Liver (tissue), 9 donors: ENCODE data around the gene KRTAP12-4. TPM values are rescaled to one million over a fixed set of nuclear protein-coding genes. Genes with fewer than 3 reads are reported as not detected.
A peak's percentile ranks its signal among the peaks of the same experiment; 100 is the strongest.

Source experiments
- DNase-seq: peaks from one replicate; pipeline ENCODE4 v3.0.0-alpha.2; 2017; ENCODE audit warnings: low spot score
- H3K27ac ChIP-seq, 2 donors: one replicate each; pipeline ENCODE4 v1.7.0; 2013; ENCODE audit warnings: inconsistent platforms in 2 of 2, low read length in 2 of 2, control low read depth in 1 of 2, low read depth in 1 of 2, mild to moderate bottlenecking in 1 of 2
- H3K27me3 ChIP-seq, 4 donors: one replicate each; pipeline versions ENCODE4 v1.6.1 to v1.7.0; 2013; ENCODE audit warnings: low read length in 3 of 4, inconsistent platforms in 1 of 4, mild to moderate bottlenecking in 1 of 4, moderate library complexity in 1 of 4; ENCODE audit not compliant: control insufficient read depth in 4 of 4, insufficient read depth in 4 of 4
- H3K36me3 ChIP-seq, 4 donors: one replicate each; pipeline versions ENCODE4 v1.6.1 to v1.7.0; 2013; ENCODE audit warnings: low read length in 3 of 4, mild to moderate bottlenecking in 3 of 4, low read depth in 1 of 4, moderate library complexity in 1 of 4; ENCODE audit not compliant: control insufficient read depth in 4 of 4, insufficient read depth in 3 of 4
- H3K4me1 ChIP-seq, 4 donors: one replicate each; pipeline versions ENCODE4 v1.6.1 to v1.7.0; 2013; ENCODE audit warnings: low read length in 3 of 4, mild to moderate bottlenecking in 3 of 4, moderate library complexity in 1 of 4; ENCODE audit not compliant: control insufficient read depth in 4 of 4, insufficient read depth in 4 of 4
- H3K4me3 ChIP-seq, 3 donors: one replicate each; pipeline versions ENCODE4 v1.6.1 to v1.7.0; 2013; ENCODE audit warnings: low read length in 3 of 3, control low read depth in 1 of 3, low read depth in 1 of 3, mild to moderate bottlenecking in 1 of 3
- H3K9ac ChIP-seq, 2 donors: one replicate each; pipeline ENCODE4 v1.7.0; 2013; ENCODE audit warnings: low read length in 2 of 2, mild to moderate bottlenecking in 2 of 2, moderate library complexity in 2 of 2, control low read depth in 1 of 2, low read depth in 1 of 2
- H3K9me3 ChIP-seq, 4 donors: one replicate each; pipeline versions ENCODE4 v1.6.1 to v1.7.0; 2013; ENCODE audit warnings: low read length in 3 of 4; ENCODE audit not compliant: control insufficient read depth in 4 of 4
- EGR1 ChIP-seq, 2 donors: IDR thresholded peaks; 2 replicates each; pipeline ENCODE4 v1.6.1; 2016 to 2018; ENCODE audit warnings: antibody characterized with exemption in 2 of 2, low read depth in 2 of 2
- FOXA2 ChIP-seq: IDR thresholded peaks from 2 replicates; pipeline ENCODE4 v1.6.1; 2016; ENCODE audit warnings: antibody characterized with exemption
- HNF4G ChIP-seq: IDR thresholded peaks from 2 replicates; pipeline ENCODE4 v1.6.1; 2016; ENCODE audit warnings: antibody characterized with exemption
- JUND ChIP-seq, 2 donors: IDR thresholded peaks; 2 replicates each; pipeline ENCODE4 v1.6.1; 2016; ENCODE audit warnings: antibody characterized with exemption in 2 of 2
- RXRA ChIP-seq, 2 donors: IDR thresholded peaks; 2 replicates each; pipeline ENCODE4 v1.6.1; 2017 to 2018; ENCODE audit warnings: antibody characterized with exemption in 2 of 2, mild to moderate bottlenecking in 1 of 2
- SP1 ChIP-seq: IDR thresholded peaks from 2 replicates; pipeline ENCODE4 v1.6.1; 2018; ENCODE audit warnings: antibody characterized with exemption, mild to moderate bottlenecking
- TAF1 ChIP-seq: conservative IDR thresholded peaks from 2 replicates; pipeline ENCODE4 v1.6.1; 2016; ENCODE audit warnings: antibody characterized with exemption, mild to moderate bottlenecking
- YY1 ChIP-seq: IDR thresholded peaks from 2 replicates; pipeline ENCODE4 v1.6.1; 2016; ENCODE audit warnings: antibody characterized with exemption, mild to moderate bottlenecking
- WGBS: extraction: QIAGEN DNeasy Blood & Tissue Kit; methylation state at CpG from one replicate; pipeline ENCODE4 v1.1.7; 2013; 5-methylcytosine and 5-hydroxymethylcytosine counted together
- polyA plus RNA-seq, 2 donors: library from polyadenylated mRNA; stranded (reverse) in 1 of 2; unstranded in 1 of 2; fragments of 200-250 nt in 1 of 2; fragments of >200 nt in 1 of 2; fragmentation: Nextera tagmentation in 1 of 2; extraction: Ambion mirVana in 1 of 2; gene quantifications; one replicate each; pipeline versions ENCODE4 v1.2.1 to v1.2.3, GENCODE V29; 2013 to 2015
- total RNA-seq, 2 donors: library from RNA; depleted of rRNA; stranded (reverse); fragments of >200 nt; gene quantifications; one replicate each; pipeline ENCODE4 v1.2.3, GENCODE V29; 2014
- TF ChIP-seq, protein P1 (sequence below): IDR thresholded peaks from 2 replicates; pipeline ENCODE4 v1.6.1; 2016; ENCODE audit warnings: antibody characterized with exemption
- TF ChIP-seq, protein P2 (sequence below): IDR thresholded peaks from 2 replicates; pipeline ENCODE4 v1.6.1; 2016; ENCODE audit warnings: antibody characterized with exemption
- TF ChIP-seq, protein P3 (sequence below): IDR thresholded peaks from 2 replicates; pipeline ENCODE4 v1.6.1; 2016; ENCODE audit warnings: antibody characterized with exemption
- TF ChIP-seq, protein P4 (sequence below): IDR thresholded peaks from 2 replicates; pipeline ENCODE4 v1.6.1; 2016; ENCODE audit warnings: antibody characterized with exemption, mild to moderate bottlenecking
- TF ChIP-seq, protein P5 (sequence below): fragments of 150-350 bp; IDR thresholded peaks from 2 replicates; pipeline ENCODE4 v1.5.1; 2017; ENCODE audit warnings: improper control_type of control experiment, low read depth, low read length; ENCODE audit not compliant: missing input control
- donor health status: healthy.
- donor health status: healthy.
- donor health status: healthy.
- donor health status: healthy.
- donor health status: healthy.

KRTAP12-4 gene
- total and polyA plus RNA-seq, 4 donors, result not detected

DNA sequence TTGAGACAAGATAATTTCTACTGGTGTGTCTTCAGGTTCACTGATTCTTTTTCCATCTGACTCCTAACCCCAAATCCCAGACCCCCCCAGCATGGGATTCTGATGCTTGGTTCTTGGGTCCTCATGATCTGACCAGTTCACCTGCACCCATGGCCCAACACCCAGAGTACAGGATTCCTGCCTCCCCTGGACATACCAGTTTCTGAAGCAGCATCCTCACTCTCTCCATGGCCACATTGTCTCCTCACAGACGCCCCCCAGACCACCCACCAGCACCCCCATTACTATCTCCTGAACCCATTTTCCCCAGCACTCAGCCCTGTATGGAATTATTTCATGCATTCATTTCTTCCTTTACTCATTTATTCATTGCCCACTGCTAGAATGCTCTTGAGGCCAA lies 2.4 kb upstream of the KRTAP12-4 start:
- H3K9me3 ChIP-seq, result peaks cover 0 to 5% (median 0%) of the 10 kb centered on the region in 4 donors
- no peak overlapping the region for H3K9ac ChIP-seq
- no peak for DNase-seq
- no peaks in the 10 kb centered on the region for H3K36me3 ChIP-seq
- no peaks in the 10 kb centered on the region for H3K27me3 ChIP-seq
- TF ChIP-seq YY1 (no peak), FOXA2 (no peak), EGR1 (IDR thresholded peaks at IDR 0.05; ENCODE audit: low read depth in 2 of 2) (no peak), RXRA (IDR thresholded peaks at IDR 0.05) (no peak), SP1 (no peak), HNF4G (no peak)
- TF ChIP-seq, protein P1, sequence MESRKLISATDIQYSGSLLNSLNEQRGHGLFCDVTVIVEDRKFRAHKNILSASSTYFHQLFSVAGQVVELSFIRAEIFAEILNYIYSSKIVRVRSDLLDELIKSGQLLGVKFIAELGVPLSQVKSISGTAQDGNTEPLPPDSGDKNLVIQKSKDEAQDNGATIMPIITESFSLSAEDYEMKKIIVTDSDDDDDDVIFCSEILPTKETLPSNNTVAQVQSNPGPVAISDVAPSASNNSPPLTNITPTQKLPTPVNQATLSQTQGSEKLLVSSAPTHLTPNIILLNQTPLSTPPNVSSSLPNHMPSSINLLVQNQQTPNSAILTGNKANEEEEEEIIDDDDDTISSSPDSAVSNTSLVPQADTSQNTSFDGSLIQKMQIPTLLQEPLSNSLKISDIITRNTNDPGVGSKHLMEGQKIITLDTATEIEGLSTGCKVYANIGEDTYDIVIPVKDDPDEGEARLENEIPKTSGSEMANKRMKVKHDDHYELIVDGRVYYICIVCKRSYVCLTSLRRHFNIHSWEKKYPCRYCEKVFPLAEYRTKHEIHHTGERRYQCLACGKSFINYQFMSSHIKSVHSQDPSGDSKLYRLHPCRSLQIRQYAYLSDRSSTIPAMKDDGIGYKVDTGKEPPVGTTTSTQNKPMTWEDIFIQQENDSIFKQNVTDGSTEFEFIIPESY, result no peak
- TF ChIP-seq, protein P2, sequence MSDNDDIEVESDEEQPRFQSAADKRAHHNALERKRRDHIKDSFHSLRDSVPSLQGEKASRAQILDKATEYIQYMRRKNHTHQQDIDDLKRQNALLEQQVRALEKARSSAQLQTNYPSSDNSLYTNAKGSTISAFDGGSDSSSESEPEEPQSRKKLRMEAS, result no peak
- TF ChIP-seq, protein P3, sequence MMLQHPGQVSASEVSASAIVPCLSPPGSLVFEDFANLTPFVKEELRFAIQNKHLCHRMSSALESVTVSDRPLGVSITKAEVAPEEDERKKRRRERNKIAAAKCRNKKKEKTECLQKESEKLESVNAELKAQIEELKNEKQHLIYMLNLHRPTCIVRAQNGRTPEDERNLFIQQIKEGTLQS, result no peak
- TF ChIP-seq, protein P4, sequence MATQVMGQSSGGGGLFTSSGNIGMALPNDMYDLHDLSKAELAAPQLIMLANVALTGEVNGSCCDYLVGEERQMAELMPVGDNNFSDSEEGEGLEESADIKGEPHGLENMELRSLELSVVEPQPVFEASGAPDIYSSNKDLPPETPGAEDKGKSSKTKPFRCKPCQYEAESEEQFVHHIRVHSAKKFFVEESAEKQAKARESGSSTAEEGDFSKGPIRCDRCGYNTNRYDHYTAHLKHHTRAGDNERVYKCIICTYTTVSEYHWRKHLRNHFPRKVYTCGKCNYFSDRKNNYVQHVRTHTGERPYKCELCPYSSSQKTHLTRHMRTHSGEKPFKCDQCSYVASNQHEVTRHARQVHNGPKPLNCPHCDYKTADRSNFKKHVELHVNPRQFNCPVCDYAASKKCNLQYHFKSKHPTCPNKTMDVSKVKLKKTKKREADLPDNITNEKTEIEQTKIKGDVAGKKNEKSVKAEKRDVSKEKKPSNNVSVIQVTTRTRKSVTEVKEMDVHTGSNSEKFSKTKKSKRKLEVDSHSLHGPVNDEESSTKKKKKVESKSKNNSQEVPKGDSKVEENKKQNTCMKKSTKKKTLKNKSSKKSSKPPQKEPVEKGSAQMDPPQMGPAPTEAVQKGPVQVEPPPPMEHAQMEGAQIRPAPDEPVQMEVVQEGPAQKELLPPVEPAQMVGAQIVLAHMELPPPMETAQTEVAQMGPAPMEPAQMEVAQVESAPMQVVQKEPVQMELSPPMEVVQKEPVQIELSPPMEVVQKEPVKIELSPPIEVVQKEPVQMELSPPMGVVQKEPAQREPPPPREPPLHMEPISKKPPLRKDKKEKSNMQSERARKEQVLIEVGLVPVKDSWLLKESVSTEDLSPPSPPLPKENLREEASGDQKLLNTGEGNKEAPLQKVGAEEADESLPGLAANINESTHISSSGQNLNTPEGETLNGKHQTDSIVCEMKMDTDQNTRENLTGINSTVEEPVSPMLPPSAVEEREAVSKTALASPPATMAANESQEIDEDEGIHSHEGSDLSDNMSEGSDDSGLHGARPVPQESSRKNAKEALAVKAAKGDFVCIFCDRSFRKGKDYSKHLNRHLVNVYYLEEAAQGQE, result no peak
- H3K4me3 ChIP-seq, result no peak overlapping the region
- no peak overlapping the region for H3K27ac ChIP-seq
- no peaks in the 10 kb centered on the region for H3K4me1 ChIP-seq
- whole genome bisulfite sequencing, result 37% methylated on average over 1 of the region's 1 CpG

DNA sequence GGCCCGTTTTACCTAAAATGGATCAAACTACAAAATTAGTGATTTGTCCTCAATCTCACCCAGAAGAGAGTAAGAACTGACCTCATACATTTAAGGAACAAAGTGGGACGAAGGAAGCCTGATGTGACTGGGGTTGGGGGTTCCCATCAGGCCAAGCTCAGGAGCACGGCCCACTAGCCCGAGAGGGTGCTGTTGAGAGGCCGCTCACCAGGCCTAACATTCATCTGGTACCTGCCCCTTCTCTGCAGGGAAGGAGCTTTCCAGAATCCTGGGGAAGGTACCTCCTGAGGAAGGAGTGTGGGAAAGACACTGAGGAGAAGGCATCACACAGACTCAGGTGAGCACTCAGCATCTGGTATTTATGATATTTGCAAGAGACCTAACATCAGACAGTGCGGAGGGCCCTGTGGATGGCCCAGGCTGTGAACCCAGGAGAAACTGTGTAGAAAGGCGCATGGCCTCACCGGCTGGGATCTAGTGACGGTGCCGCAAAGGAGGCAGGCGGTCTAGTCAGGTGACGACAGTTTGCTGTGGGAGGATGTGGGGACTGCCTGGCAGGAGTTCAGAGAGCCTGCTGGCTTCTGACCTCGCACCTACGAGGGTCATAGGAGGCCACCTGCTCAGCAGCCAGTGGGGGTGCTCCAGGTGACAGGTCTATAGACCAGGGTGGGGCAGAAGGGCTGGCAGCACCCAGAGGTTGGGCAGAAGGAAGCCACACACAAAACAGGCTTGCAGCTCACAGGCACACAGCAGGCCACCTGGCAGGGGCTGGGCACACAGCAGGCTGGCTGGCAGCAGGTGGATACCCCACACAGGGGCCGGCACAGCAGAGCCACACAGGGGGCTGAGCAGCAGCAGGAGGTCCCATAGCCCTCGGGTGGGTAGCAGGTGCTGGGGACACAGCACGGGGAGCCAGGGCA lies 543 bp downstream of the KRTAP12-4 start:
- Histone ChIP-seq H3K36me3 (no peaks in the 10 kb centered on the region), H3K27me3 (no peaks in the 10 kb centered on the region), H3K27ac (peak overlapping the region in 1 of 2 donors; percentile 3), H3K4me3 (no peak overlapping the region), H3K4me1 (no peaks in the 10 kb centered on the region), H3K9me3 (peaks cover 0 to 5% (median 0%) of the 10 kb centered on the region in 4 donors), H3K9ac (no peak overlapping the region)
- no peak for DNase-seq
- TF ChIP-seq, protein P2, result no peak
- TF ChIP-seq JUND (IDR thresholded peaks at IDR 0.05), result no peak
- no peak for TF ChIP-seq TAF1
- TF ChIP-seq, protein P5, sequence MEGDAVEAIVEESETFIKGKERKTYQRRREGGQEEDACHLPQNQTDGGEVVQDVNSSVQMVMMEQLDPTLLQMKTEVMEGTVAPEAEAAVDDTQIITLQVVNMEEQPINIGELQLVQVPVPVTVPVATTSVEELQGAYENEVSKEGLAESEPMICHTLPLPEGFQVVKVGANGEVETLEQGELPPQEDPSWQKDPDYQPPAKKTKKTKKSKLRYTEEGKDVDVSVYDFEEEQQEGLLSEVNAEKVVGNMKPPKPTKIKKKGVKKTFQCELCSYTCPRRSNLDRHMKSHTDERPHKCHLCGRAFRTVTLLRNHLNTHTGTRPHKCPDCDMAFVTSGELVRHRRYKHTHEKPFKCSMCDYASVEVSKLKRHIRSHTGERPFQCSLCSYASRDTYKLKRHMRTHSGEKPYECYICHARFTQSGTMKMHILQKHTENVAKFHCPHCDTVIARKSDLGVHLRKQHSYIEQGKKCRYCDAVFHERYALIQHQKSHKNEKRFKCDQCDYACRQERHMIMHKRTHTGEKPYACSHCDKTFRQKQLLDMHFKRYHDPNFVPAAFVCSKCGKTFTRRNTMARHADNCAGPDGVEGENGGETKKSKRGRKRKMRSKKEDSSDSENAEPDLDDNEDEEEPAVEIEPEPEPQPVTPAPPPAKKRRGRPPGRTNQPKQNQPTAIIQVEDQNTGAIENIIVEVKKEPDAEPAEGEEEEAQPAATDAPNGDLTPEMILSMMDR, result no peak
- 75% methylated on average over 17 of the region's 17 CpGs for WGBS
